Stimulated activated CD4-positive, alpha-beta T cell treated with anti-CD3 and anti-CD28 coated beads, Interleukin-1b, Interleukin-23, amount 100 ng/mL, for 4 hours (primary cell): ENCODE results near the gene UBAC2.

ENCODE experiments used
- DNase-seq, 2 donors: peaks; one replicate each; pipeline ENCODE4 v3.0.0-alpha.2; 2020; ENCODE audit warnings: low read depth in 2 of 2

Gene UBAC2

DNA sequence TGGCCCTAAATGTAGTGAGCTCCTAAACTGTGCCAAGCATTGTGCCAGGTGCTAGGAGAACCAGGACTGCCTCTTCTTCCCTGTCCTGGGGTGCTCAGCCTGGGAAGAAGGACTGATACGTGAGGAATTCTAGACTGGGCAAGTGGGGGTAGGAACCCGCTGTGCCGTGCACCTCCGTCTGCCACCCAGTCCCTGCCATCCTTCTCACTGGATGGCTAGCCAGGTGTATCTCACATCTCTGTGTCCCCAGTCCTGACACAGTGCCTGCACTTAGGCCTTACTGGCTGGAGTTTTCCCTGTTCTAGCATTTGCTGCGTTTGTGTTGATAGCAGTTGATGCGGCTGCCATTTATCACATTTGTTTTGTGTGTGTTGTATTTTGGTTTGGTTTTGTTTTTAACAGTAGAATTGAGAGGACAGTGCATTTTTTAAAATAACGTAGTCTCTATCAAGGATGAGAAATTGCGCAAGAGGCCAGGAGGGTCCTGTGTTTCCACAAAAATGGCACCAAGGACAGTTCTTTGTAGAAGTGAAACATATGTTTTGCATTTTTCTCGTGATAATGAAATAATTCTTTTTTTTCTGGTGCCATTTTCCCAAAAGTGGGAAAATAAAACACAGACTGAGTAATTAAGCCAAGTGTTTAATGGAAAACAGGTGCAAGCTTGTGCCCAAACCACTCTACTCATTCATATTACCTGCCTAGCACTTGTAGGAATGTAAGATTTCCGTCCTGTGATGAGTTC, 111.3 kb downstream of the UBAC2 start:
- no peak for DNase-seq

DNA sequence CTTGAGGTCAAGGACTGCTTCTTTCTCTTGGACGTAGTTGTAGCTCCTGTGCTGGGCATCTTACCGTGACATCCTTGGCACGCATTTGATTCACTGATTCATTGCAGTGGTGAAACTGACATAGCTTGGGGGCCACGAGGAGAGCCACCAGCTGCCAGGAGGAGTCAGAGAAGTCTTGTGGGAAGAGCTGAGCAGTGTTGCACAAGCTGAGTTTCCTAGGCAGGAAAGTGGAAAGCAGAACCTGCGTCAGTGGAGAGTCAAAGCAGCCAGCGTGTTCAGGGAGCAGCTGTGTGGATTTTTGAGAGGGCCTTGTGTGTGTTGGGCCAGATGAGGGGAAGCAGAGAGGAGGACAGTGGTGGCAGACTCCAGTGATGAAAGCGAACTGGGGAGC, 111.8 kb downstream of the UBAC2 start:
- no peak for DNase-seq

- no peak for DNase-seq
These were observed 112.8 kb downstream of the UBAC2 start for GRCh38 chr13:99313501-99313900.

DNA sequence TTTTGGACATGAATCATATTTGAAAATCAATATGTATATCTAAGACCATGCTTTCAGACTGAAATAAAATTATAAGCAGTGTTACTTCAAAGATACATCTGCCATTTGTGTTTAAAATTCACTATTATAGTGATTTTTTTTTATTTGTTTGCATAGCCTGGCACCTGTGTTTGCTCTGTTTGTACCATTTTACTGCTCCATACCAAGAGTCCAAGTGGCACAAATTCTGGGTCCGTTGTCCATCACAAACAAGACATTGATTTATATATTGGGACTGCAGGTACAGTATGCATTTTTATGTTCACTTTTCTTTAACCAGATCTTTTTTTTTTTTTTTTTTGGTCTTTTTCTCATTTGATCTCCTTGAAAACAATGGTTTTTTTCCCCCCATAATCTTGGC, 113.3 kb downstream of the UBAC2 start:
- DNase-seq = no peak

DNA sequence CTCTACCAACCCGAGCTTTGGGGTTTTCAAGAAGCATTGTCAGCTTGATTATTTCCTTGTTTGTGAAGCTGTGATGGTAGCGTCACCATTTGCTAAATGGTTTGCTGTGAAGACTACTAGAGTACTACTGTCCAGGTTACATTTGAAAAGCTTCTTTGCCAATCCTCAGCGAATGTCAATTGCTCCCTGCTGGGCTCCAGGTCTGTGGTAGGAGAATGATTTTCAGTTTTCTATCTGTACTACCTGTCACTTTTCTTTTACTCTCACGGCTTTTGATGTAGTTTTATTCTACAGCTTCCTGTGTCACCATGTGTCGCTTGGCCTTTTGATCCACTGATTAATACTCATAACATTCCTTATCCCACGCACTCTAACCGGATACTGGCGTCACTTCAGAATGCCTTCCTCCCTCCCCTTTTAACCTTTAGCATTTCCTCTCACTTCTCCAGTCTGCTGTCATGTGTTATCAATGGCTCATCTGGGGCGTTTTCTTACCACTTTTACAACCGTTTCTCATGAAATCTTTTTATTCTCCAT, 114.1 kb downstream of the UBAC2 start:
- DNase-seq = peak in 1 of 2 donors; percentile 47

GRCh38 chr13:99315186-99315585, 114.5 kb downstream of the UBAC2 start:
- DNase-seq = no peak

- DNase-seq = no peak
These were observed 115.6 kb downstream of the UBAC2 start for GRCh38 chr13:99316224-99316623.

- DNase-seq = no peak
These were observed 116.1 kb downstream of the UBAC2 start for GRCh38 chr13:99316657-99317256.

DNA sequence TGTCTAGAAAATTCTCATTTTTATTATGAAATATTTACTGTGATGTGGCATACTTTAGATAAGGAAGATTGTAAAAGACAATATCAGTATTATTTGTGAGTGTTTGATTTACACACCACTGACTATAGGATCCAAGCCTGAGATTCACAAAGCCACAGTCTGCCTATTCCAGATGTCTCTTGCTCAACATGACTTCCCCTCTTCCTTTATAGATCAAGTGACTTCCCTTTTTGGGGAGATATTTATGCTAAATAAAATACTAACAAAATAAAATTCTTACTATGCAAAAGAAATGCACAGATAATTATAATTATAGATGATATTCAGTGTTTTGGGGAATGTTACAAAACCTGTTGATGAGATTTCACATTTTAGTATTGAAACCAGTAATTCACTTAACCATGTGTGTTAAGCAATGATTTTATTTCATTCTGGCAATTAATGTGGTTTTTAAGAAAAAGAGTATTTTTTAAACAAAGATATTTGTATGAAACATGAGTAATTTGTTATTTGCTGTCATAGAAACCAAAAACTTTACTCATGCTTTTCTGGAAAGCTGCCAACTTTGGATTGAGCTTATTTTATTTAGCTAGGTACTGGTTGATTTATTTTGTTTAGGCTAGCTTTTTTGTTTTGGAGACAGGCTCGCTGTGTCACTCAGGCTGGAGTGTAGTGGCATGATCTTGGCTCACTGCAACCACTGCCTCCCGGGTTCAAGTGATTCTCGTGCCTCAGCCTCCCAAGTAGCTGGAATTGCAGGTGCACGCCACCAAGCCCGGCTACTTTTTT, 120.2 kb downstream of the UBAC2 start:
- DNase-seq = no peak

- DNase-seq = no peak
These were observed 121.1 kb downstream of the UBAC2 start for GRCh38 chr13:99321709-99322108.

DNA sequence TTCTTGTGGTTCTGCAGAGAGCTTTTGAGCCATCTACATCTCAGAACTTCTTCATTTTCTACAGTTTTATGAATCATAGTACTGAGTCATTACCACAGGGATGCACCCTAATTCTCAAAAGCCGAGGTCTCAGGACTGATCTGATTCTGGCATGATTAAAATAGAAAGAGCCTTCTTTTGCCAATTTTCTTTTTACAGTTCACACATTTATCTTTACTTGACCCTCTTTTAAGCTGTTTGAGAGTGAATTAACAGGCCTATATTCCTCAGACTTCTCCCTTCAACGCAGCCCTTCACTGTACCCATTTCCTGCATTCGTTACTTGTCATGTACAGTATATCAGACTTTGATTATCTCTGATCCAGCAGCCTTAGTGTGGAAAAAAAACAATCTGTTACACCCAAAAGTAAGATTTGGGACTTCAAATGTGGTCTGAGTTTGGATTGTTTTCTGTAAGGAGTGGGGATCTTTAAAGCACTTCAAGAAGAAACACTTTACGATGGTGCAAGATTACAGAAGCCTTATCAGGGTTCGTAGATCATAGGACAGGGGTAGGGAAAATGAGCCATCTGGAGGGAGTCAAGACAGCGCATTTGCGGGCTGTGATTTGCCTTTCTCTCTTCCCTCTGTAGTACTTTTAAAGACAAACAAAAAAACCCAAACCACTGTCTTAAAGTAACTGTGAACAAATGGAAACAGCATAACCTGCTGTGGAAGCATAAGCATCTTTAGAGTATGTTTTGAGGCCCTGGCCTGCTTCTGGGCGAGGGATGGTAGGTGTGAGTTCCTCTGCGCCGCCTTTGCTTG, 121.8 kb downstream of the UBAC2 start:
- peak in 1 of 2 donors; percentile 27 for DNase-seq

GRCh38 chr13:99323488-99323887, 122.8 kb downstream of the UBAC2 start:
- no peak for DNase-seq

DNA sequence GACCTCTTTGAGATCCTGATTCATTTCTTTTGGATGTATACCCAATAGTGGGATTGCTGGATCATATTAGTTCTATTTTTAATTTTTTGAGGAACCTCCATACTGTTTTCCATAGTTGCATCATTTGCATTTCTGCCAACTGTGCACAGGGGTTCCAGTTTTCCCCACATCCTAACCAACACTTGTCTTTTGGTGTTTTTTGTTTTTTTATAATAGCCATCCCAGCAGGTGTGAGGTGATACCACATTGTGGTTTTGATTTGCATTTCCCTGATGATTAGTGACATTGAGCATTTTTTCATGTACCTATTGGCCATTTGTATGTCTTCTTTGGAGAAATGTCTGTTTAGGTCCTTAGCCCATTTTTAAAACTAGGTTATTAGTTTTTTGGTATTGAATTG, 125.4 kb downstream of the UBAC2 start:
- DNase-seq = no peak

GRCh38 chr13:99327126-99327525, 126.5 kb downstream of the UBAC2 start:
- DNase-seq = no peak

DNA sequence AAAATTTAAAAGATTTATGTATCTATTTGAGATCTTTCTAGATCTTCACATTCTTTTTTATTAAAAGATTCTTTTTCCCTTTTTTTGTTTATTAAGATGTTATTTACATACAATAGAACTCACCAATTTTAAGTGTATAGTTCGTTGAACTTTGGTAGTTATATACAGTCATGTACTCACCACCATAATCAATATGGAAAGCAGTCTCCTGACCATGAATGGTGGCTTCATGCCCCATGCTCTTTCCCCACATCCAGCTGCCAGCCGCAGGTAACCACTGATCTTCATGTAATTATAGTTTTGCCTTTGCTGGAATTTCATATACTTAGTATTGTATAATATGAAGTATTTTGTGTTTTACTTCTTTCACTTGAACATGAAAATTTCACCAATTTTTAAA, 127.1 kb downstream of the UBAC2 start:
- no peak for DNase-seq

GRCh38 chr13:99329477-99329876, 128.8 kb downstream of the UBAC2 start:
- DNase-seq = no peak

DNA sequence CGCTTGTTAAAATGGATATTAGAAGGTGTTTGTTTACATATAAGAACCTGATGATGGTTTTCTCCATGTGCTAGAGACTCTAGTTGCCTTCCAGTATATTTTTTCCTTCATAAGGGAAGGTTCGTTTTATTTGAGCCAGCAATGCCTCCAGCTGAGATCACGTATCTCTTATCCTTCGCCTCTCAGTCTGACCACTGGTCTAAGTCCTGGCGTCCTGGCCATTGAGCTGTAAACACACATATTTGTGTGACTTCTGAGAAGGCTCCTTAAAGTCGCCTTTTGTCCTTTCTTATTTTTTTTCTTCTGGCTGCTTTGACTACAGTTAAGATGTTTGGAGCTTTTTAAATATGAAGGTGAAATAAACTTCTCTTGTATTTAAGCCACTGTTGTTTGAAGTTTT, 130.3 kb downstream of the UBAC2 start:
- no peak for DNase-seq

DNA sequence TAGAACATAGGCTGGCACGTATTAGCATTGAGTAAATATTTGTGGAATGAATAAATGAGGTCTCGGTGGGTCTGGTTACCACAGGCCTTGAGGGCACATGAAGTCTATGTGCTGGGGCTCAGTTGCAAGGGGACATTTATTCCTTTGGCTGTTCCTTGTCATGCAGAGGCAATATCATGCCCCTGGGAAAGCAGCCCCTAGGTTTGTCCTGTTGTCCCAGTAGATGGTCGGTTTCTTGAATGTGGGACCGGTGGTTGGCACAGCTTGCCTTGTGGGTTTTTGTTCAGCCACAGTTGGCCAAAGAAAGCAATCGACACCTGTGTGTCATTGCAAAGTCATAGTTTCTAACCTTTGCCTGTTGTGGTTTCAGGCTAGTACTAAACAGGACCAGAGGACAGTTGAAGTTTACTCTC, 131.2 kb downstream of the UBAC2 start:
- DNase-seq = no peak

GRCh38 chr13:99332456-99332855, 131.8 kb downstream of the UBAC2 start:
- no peak for DNase-seq

DNA sequence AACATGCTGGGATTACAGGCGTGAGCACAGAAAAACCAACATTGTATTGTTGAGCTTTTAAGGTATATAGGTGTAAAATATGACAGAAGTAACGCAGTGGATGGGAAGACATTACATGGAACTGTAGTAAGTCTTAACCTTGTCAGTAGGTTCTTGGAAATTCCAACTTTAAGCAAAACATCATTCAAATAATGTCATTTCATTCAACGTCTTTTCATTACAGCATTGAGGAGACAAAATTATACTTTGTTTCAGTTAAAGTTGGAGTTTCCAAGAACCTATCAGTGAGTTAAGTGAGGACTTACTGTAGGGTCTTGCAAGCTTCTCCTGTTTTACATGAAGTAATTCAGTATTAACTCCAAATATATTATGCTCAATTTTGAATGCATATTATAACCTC, 133.6 kb downstream of the UBAC2 start:
- no peak for DNase-seq

GRCh38 chr13:99335087-99335486, 134.4 kb downstream of the UBAC2 start:
- no peak for DNase-seq

DNA sequence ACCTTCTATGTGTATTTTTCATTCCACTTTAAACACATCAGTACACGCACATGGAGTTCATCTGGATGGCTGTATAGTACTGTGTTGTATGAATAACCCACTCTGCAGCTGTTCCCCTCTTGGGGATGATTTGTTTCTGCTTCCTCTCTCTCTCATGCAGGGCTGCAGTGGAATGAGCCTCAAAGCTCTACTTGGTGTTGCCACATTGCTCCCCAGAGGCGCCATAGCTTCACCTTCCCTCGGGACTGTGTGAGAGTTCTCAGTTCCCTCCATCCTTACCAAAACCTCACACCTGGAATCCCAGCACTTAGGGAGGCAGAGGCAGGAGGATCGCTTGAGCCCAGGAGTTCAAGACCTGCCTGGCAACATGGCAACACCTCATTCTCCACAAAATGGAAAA, 134.9 kb downstream of the UBAC2 start:
- DNase-seq = no peak
